HG03457 (cell line): Measurements from ENCODE around the gene CHEK2.
"Not testable (repeated sequence)": the region's sequence is repeated elsewhere in the genome, so short reads cannot be mapped to it uniquely, and the experiment has no call there.

Source experiments
- ATAC-seq: cut with Tn5 transposase; IDR thresholded peaks from one replicate; pipeline ENCODE4 v1.9.1; 2021; ENCODE audit warnings: moderate number of reproducible peaks; ENCODE audit not compliant: unreplicated experiment

Gene CHEK2

GRCh38 chr22:28742562-28742962, 942 bp upstream of the CHEK2 start:
- ATAC-seq, result no peak

- ATAC-seq, result no peak
These were observed 328 bp downstream of the CHEK2 start for GRCh38 chr22:28741200-28741784.

- not testable (repeated sequence) for ATAC-seq
These were observed 2.7 kb downstream of the CHEK2 start for GRCh38 chr22:28738876-28739275.

GRCh38 chr22:28737701-28738100, 3.9 kb downstream of the CHEK2 start:
- no peak for ATAC-seq

DNA sequence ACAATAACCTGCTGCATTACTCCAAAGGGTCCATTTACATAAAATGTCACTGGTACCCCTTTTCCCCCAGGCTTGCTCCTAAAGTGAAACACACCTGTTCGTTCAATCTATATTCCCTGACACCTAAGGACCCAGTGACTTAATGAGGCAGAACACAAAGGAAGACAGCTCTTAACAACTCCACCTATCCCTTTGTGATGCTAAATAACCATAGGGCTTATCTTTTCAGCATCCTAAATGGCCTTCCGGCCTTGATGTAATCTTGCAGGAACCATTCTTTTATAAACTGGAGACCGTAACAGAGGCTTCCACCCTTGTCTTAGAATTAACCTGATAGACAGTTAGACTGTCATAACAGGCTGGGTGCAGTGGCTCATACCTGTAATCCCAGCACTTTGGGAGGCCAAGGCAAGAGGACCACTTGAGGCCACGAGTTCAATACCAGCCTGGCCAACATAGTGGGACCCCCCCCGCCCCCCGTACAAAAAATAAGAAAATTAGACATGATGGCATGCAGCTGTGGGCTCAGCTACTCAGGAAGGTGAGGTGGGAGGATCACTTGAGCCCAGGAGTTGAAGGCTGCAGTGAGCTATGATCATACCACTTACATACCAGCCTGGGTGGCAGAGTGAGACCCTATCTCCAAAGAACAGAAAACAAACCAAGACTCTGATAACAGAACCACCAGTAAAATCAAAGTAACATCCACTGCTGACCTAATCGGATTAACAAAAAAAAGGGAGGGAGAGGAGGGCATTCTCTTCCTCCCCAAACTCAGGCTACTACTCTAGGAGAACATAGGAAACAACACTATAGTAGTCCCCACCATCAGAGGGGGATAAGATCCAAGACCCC, 5.1 kb downstream of the CHEK2 start:
- ATAC-seq, result no peak

GRCh38 chr22:28734393-28734792, 7.2 kb downstream of the CHEK2 start:
- ATAC-seq, result no peak

DNA sequence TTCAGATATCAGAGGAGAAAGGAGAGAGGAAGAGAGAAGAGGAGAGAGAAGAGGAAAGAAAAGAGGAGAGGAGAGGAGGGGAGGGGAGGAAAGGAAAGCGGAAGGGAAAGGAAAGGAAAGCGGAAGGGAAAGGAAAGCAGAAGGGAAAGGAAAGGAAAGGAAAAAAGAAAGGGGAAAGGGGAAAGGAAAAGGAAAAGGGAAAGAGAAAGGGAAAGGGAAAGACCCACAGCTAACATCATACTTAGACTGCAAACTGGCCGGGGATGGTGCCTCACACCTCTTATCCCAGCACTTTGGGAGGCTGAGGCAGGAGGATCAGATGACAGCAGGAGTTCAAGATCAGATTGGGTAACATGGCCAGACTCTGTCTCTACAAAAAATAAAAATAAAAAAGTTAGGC, 11.4 kb downstream of the CHEK2 start:
- no peak for ATAC-seq

GRCh38 chr22:28728621-28729313, 12.9 kb downstream of the CHEK2 start:
- ATAC-seq, result no peak

DNA sequence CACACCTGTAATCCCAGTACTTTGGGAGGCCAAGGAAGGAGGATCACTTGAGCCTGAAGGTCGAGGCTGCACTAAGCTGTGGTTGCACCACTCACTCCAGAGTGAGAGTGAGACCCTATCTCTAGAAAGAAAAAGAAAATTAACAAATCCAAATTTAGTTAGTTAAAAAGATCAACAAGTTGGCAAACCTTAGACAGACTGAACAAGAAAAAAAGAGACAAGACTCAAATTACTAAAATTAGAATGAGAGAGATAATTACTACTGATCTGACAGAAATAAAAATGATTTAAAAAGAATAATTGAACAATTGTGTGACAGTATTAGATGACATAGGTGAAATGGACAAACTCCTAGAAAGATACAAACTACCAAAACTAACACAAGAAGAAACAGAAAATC, 13.6 kb downstream of the CHEK2 start:
- no peak for ATAC-seq

- ATAC-seq, result no peak
These were observed 23.6 kb downstream of the CHEK2 start for GRCh38 chr22:28718044-28718443.

GRCh38 chr22:28716686-28717085, 24.9 kb downstream of the CHEK2 start:
- ATAC-seq, result no peak

- ATAC-seq, result no peak
These were observed 26.0 kb downstream of the CHEK2 start for GRCh38 chr22:28715611-28716010.

DNA sequence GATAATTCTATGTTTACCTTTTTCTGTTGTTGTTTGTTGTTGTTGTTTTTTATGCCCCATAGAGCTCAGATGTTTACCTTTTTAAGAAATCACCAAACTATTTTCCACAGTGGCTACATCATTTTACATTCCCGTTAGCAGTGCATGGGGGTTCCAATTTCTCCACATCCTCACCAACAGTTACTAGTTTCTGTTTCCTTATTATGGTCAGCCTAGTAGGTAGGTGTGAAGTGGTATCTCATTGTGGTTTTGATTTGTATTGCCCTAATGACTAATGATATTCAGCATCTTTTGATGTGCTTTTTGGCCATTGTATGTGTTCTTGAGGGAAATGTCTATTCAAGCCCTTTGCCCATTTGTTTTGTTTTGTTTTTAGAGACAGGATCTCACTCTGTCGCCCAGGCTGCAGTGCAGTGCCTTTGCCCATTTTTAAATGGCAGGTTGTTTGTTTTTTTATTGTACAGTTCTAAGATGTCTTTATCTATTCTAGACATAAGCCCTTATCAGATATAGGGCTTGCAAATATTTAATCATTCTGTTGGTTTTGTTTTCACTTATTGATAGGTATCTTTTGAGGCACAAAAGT, 27.5 kb downstream of the CHEK2 start:
- no peak for ATAC-seq

DNA sequence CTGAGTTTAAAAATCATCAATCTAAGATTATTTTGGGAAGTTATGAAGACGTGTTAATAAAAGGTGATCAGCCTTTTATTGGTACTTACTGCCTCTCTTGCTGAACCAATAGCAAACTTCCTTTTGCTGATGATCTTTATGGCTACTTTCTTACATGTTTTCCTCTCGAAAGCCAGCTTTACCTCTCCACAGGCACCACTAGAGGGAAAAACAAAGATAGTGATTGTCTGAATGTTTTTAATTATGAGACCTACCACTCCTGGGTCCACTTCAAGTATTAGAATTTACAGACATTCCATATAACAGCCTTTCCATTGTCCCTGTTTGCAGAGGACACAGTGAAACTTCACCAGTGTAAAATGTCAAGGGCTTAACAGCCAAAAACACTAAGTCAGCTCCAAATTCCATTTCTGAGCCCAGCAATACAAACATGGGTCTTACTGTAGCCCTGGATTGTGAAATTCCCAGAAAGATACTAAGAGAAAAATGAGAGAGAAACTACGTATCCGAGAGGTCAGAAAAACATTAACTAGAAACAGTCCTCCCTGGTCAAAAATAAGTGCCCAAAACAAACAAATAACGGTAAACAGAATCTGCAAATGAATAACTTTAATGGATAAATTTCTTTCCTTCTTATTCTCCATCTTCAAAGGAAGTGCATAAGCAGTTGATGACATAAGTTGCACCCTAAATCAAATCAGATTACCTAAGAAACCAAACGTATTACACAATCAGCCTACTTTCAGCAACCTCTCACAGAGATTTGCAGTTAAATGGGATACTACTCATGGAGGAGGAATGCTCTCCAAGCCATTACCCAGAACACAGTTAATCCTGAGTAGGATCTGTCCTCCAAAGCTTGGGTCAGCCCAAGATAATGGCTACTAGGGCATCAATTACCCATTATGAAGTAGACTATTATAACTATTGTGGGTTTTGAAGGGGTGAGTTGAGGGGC, 29.5 kb downstream of the CHEK2 start:
- no peak for ATAC-seq

DNA sequence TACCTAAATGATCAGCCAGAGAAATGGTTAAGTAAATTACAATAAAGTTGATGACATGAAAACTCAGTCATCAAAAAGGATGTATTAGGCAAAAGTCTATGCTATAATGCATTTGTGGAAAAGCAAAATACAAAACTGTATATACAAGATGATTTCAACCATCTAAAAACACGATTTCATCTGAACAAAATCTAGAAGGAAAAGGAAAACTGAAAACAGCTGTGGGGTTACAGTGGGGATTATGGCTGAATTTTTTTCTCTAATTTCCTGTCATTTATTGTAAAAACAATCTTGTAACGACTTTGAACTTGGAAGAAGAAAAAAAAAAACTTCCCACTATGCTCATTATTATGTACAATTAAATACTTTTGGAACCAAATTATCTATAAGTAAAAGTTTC, 30.3 kb downstream of the CHEK2 start:
- no peak for ATAC-seq

GRCh38 chr22:28710576-28711191, 30.9 kb downstream of the CHEK2 start:
- ATAC-seq, result no peak

GRCh38 chr22:28710107-28710506, 31.5 kb downstream of the CHEK2 start:
- no peak for ATAC-seq

GRCh38 chr22:28706845-28707244, 34.8 kb downstream of the CHEK2 start:
- no peak for ATAC-seq

GRCh38 chr22:28703436-28703835, 38.2 kb downstream of the CHEK2 start:
- no peak for ATAC-seq

- ATAC-seq, result no peak
These were observed 38.7 kb downstream of the CHEK2 start for GRCh38 chr22:28702891-28703290.
